Neutrophil (primary cell): ENCODE results near the gene PLEKHM2.

Source experiments
- H3K27ac ChIP-seq: fragments of 200-600 bp; sonication (generic); 2 replicates; pipeline ENCODE4 v1.5.1; 2016; ENCODE audit warnings: mild to moderate bottlenecking, moderate library complexity
- H3K27me3 ChIP-seq: fragments of 200-600 bp; sonication (generic); 2 replicates; pipeline ENCODE4 v1.6.0; 2016; ENCODE audit warnings: mild to moderate bottlenecking
- H3K36me3 ChIP-seq: fragments of 200-600 bp; sonication (generic); 2 replicates; pipeline ENCODE4 v1.5.1; 2017
- H3K4me1 ChIP-seq, 2 experiments: fragments of 200-600 bp in 1 of 2; sonication (generic) in 1 of 2; 1 replicate in 1 of 2; 2 replicates in 1 of 2; pipeline versions ENCODE4 v1.5.1 to v1.6.1; 2013 to 2016; ENCODE audit warnings: low read depth in 1 of 2, low read length in 1 of 2, mild to moderate bottlenecking in 1 of 2, moderate library complexity in 1 of 2; ENCODE audit not compliant: control insufficient read depth in 1 of 2, insufficient read depth in 1 of 2
- H3K4me3 ChIP-seq, 2 experiments: fragments of 200-600 bp in 1 of 2; sonication (generic) in 1 of 2; 1 replicate in 1 of 2; 2 replicates in 1 of 2; pipeline ENCODE4 v1.5.1; 2013 to 2016; ENCODE audit warnings: low read depth in 1 of 2, low read length in 1 of 2, mild to moderate bottlenecking in 1 of 2, moderate library complexity in 1 of 2
- H3K9me3 ChIP-seq: fragments of 200-600 bp; sonication (generic); 2 replicates; pipeline ENCODE4 v1.5.1; 2016
- TF ChIP-seq, protein P1 (sequence below): fragments of 200-600 bp; sonication (generic); IDR thresholded peaks from 2 replicates; pipeline ENCODE4 v1.5.1; 2016; ENCODE audit warnings: antibody characterized with exemption

PLEKHM2 gene

GRCh38 chr1:15765495-15766194, 81.5 kb downstream of the PLEKHM2 start:
- no peak overlapping the region for H3K27ac ChIP-seq
- peaks cover 49% of the 10 kb centered on the region for H3K27me3 ChIP-seq
- H3K36me3 ChIP-seq = no peaks in the 10 kb centered on the region
- no peaks in the 10 kb centered on the region for H3K9me3 ChIP-seq
- H3K4me1 ChIP-seq = no peaks in the 10 kb centered on the region
- H3K4me3 ChIP-seq = no peak overlapping the region
- TF ChIP-seq, protein P1, sequence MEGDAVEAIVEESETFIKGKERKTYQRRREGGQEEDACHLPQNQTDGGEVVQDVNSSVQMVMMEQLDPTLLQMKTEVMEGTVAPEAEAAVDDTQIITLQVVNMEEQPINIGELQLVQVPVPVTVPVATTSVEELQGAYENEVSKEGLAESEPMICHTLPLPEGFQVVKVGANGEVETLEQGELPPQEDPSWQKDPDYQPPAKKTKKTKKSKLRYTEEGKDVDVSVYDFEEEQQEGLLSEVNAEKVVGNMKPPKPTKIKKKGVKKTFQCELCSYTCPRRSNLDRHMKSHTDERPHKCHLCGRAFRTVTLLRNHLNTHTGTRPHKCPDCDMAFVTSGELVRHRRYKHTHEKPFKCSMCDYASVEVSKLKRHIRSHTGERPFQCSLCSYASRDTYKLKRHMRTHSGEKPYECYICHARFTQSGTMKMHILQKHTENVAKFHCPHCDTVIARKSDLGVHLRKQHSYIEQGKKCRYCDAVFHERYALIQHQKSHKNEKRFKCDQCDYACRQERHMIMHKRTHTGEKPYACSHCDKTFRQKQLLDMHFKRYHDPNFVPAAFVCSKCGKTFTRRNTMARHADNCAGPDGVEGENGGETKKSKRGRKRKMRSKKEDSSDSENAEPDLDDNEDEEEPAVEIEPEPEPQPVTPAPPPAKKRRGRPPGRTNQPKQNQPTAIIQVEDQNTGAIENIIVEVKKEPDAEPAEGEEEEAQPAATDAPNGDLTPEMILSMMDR = no peak

DNA sequence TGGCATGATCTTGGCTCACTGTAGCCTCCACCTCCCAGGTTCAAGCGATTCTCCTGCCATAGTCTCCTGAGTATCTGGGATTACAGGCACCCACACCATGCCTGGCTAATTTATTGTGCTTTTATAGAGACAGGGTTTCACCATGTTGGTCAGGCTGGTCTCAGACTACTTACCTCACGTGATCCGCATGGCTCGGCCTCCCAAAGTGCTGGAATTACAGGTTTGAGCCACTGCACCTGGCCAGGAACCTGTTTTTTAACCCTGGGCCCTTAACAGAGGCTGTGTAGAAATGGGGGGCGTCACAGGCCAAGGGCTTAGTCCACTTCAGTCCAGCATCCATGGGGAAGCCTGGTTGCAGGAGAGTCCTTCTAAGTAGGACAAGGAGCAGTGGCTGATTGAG, 83.8 kb downstream of the PLEKHM2 start:
- H3K36me3 ChIP-seq = no peaks in the 10 kb centered on the region
- H3K4me1 ChIP-seq = no peaks in the 10 kb centered on the region
- no peak overlapping the region for H3K4me3 ChIP-seq
- no peaks in the 10 kb centered on the region for H3K9me3 ChIP-seq
- TF ChIP-seq, protein P1 = no peak
- peaks cover 43% of the 10 kb centered on the region for H3K27me3 ChIP-seq
- no peak overlapping the region for H3K27ac ChIP-seq

DNA sequence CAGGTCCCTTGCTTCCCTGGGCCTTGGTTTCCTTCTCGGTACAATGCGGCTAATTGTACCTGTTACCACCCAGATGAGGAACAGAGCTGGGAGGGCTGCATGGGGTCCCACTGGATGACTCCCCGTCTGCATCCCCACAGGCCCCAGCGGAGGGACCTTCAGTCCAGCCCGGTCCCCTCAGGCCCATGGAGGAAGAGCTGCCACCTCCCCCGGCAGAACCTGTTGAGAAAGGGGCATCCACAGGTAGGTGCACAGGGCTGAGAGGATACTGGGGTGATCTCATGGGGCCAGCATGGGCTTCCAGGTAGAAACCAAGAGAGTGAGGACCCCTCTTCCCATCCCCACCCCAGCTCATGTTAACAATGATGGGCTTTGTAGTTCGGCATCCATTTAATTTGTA, 84.3 kb downstream of the PLEKHM2 start:
- TF ChIP-seq, protein P1 = no peak
- H3K27ac ChIP-seq = no peak overlapping the region
- no peaks in the 10 kb centered on the region for H3K36me3 ChIP-seq
- H3K4me1 ChIP-seq = no peaks in the 10 kb centered on the region
- no peak overlapping the region for H3K4me3 ChIP-seq
- no peaks in the 10 kb centered on the region for H3K9me3 ChIP-seq
- H3K27me3 ChIP-seq = peaks cover 43% of the 10 kb centered on the region

GRCh38 chr1:15770313-15770962, 86.3 kb downstream of the PLEKHM2 start:
- TF ChIP-seq, protein P1 = no peak
- Histone ChIP-seq H3K4me3 (no peak overlapping the region), H3K36me3 (no peaks in the 10 kb centered on the region)

DNA sequence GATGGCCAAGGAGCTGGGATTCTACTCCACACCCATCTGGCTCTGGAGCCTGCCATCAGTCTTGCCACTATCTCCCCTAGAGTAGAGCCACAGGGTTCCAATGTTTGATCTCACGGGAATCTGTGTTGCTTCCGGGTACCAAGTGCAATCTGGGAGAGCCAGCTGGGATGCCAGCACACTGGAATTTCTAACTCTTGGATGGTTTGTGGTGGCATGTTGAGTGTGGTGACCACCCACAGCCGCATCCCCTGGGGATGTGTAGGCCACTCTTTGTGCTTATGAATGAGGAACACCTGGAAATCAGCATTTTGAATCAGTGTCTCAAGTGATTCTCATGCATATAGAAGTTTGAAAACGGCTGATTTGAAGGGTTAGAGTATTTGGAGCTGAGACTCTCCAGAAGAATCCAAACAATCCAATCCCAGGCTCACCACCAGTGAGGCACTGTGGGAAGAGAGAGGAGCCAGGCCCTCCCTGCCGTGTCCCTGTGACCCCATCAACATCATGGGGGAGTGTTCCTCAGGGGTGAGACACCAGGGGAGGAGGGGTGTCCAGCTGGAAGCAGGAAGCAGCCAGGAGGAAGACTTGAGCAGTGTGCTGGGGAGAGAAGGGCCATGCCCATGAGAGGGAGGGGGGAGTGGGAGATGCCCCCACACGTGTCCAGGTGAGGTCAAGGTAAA, 87.9 kb downstream of the PLEKHM2 start:
- Histone ChIP-seq H3K27ac (no peak overlapping the region), H3K27me3 (peaks cover 25% of the 10 kb centered on the region), H3K36me3 (no peaks in the 10 kb centered on the region), H3K4me1 (no peaks in the 10 kb centered on the region), H3K4me3 (no peak overlapping the region), H3K9me3 (no peaks in the 10 kb centered on the region)
- TF ChIP-seq, protein P1 = no peak

More at GRCh38 chr1:15770313-15770962, 86.3 kb downstream of the PLEKHM2 start:
- no peaks in the 10 kb centered on the region for H3K9me3 ChIP-seq
- no peaks in the 10 kb centered on the region for H3K4me1 ChIP-seq
- no peak overlapping the region for H3K27ac ChIP-seq
- peaks cover 30% of the 10 kb centered on the region for H3K27me3 ChIP-seq
